Smooth muscle cell of the umbilical artery (primary cell): Measurements from ENCODE around the gene ZNF724. TPM values are rescaled to one million over a fixed set of nuclear protein-coding genes. Genes with fewer than 3 reads are reported as not detected.

ENCODE experiments used
- total RNA-seq: library from RNA; depleted of rRNA; stranded (reverse); fragments of >200 nt; gene quantifications from 2 replicates; pipeline ENCODE4 v1.2.3, GENCODE V29; 2014

The ZNF724 gene
- 1.8 and 5.9 TPM in 2 replicates for total RNA-seq

GRCh38 chr19:23249911-23250649 is at the start of gene ZNF724:
Gene ZNF724 (minus strand): TSS chr19:23250394. CDS start chr19:23250242, 152 bp downstream.

Other genes with a start within 250 kb of the ZNF724 start
- 0.18 TPM in 1 of 2 replicates, not detected in the other for gene ZNF728, start 247.2 kb downstream of the ZNF724 start, total RNA-seq
- gene ZNF730, start 133.4 kb downstream of the ZNF724 start, total RNA-seq = 0.59 and 2.1 TPM in 2 replicates
- 23.5 and 25.2 TPM in 2 replicates for gene ZNF91, start 145.1 kb upstream of the ZNF724 start, total RNA-seq